ENCODE measurements around the gene PNP. TPM values are rescaled to one million over a fixed set of nuclear protein-coding genes. Genes with fewer than 3 reads are reported as not detected.

The PNP gene
- total and polyA plus RNA-seq, 10 of the 15 experiments (the other 5 are each of a cell fraction or from before 2014, with no cell fraction given), result 103 to 215 (median 138) TPM

GRCh38 chr14:20435582-20436362, 33.4 kb upstream of the PNP start, which contains the start of gene KLHL33 (continued):
- TF ChIP-seq CEBPZ (IDR thresholded peaks at IDR 0.05; ENCODE audit: low read depth, low read length) (no peak), EGR1 (IDR thresholded peaks at IDR 0.05; ENCODE audit: borderline replicate concordance in 1 of 2, low read depth in 2 of 2, low read length in 2 of 2) (no peak), NBN (IDR thresholded peaks at IDR 0.05) (no peak), NR2C1 (IDR thresholded peaks at IDR 0.05) (no peak), SMARCA5 (IDR thresholded peaks at IDR 0.05) (no peak), ZNF217 (IDR thresholded peaks at IDR 0.05) (no peak), BCL3 (IDR thresholded peaks at IDR 0.05; ENCODE audit: borderline replicate concordance, insufficient read depth, low read depth, low read length, poor library complexity, severe bottlenecking) (no peak), PKNOX1 (IDR thresholded peaks at IDR 0.05) (no peak)
